ENCODE results near the gene PCBP1.
"Not testable (repeated sequence)": the region's sequence is repeated elsewhere in the genome, so short reads cannot be mapped to it uniquely, and the experiment has no call there.

The PCBP1 gene

DNA sequence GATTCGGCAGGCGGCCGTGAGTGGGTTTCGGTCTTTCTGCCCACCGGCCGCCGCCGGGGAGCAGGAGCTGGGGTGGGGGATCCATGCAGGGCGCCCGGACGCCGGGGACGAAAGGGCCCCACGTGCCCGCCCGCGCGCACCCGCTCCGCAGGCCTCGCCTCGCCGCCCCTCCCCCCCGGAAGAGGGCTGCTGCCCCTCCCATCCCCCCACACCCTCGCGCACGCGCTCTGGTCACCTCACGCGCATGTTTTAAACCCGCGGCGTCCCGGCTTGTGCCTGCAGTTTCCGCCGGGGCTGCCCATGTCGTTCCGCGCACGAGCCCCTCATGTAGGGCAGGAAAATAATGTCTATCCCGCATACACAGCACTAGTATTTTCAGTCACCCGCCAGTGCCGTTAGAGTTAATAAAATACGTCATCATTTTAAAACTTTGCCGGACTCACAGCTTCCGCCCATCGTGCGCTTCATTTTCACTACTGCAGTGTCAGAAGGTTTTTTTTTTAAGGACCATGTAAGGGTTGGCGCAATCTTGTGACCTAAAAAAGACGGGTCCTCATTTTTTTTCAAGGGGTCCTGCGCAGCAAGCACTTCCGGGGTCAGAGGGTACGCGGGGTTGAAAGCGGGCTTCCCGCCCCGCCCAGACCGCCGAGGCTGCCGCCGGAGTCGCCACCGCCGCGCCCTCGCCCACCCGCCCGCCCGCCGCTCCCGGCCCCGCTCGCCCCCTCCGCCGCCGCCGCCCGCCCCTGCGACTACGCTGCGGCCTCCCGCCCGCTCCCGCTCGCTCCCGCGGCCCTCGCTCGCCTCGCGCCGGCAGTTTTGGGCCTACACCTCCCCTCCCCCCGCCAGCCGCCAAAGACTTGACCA, at the start of gene PCBP1:
TSS of gene PCBP1 (plus strand) at position 640 of the 864 bp plus-strand sequence. CDS start 267 bp downstream, outside the sequence.
- DNase-seq (ENCODE audit: low spot score) = peak; percentile 98

GRCh38 chr2:70039366-70039765, 47.9 kb upstream of the PCBP1 start:
- DNase-seq (ENCODE audit: low spot score) = no peak

GRCh38 chr2:70041663-70042062, 45.6 kb upstream of the PCBP1 start:
- DNase-seq (ENCODE audit: low spot score) = no peak

DNA sequence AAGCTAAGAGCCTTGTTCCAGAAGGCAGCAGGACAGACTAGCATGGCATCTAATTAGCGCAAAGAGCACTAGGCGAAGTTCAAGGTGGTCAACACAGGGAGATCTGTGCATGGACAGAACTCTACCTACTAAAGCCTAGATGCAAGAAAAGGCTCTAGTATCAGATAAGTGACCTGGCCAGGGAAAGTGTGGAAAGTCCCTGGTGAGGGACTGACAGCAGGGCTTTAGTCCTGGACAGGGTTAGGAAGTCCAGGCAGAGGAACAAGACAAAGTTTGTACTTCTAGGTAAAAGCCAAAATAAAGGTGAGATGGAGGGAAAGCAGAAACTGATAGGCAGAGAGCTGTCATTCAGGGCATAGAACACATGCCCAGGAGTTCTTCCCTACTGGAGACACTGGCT, 45.0 kb upstream of the PCBP1 start:
- peak; percentile 0 for DNase-seq (ENCODE audit: low spot score)

DNA sequence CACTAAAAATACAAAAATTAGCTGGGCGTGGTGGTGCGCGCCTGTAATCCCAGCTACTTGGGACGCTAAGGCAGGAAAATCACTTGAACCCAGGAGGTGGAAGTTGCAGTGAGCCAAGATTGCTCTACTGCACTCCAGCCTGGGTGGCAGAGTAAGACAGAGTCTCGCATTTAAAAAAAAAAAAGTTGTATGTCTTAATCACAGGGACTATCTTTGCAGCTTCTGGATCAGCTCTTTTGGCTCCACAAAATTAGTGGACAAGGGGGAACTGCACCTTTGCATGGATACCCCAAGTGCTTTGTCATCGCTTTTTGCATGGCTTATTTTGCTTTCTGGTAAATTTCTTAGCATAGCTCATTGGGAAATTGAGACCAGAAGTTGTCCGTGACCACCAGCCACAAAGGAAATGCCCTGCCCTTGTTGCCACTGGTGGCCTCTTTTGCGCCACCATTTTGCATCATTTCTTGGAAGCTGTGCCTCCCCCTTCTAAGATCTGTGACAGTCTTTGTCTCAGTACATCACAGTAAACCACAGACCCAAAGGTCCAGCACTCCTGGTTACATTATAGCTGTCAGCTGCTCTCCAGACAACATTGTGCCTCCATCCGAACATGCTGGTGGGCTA, 43.9 kb upstream of the PCBP1 start:
- no peak for DNase-seq (ENCODE audit: low spot score)

- no peak for DNase-seq (ENCODE audit: low spot score)
Measured at GRCh38 chr2:70044290-70045040, 42.8 kb upstream of the PCBP1 start.

DNA sequence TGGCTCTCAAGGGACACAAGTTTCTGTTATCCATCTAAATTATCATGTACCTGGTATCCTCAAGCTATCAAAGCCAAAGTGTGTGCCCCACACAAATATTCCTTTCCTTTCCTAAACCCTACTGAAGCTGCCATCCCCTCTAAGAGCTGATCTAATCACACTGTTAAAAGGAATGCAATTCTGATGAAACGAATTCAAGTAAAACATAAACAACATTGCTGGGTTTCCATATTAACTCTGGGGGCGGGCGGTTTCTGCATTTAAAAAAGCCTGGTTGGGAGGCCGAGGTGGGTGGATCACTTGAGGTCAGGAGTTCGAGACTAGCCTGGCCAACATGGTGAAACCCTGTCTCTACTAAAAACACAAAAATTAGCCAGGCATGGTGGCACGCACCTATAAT, 41.9 kb upstream of the PCBP1 start:
- no peak for DNase-seq (ENCODE audit: low spot score)

- DNase-seq (ENCODE audit: low spot score) = no peak
Measured at GRCh38 chr2:70045932-70046331, 41.3 kb upstream of the PCBP1 start.

DNA sequence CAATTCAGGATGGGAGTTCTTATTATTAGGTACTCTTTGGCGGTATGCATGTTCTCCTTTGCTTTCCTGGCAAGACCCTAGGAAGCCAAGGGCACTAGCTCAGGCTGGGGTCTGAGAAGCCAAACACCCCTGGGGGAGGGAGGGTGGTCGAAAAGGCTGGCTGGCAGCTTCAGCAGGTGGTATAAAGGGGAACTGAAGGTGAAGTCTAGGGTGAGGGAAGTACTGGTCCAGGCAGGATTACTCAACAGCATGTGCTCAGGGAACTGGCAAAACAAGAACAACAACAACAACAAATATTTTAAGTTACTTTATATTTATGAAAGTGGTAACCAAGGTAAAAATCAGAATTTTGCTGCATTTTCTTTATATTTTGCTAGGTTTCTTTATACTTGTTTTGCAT, 40.7 kb upstream of the PCBP1 start:
- no peak for DNase-seq (ENCODE audit: low spot score)

- no peak for DNase-seq (ENCODE audit: low spot score)
Measured at GRCh38 chr2:70047451-70047850, 39.8 kb upstream of the PCBP1 start.

GRCh38 chr2:70049255-70049654, 38.0 kb upstream of the PCBP1 start:
- no peak for DNase-seq (ENCODE audit: low spot score)

DNA sequence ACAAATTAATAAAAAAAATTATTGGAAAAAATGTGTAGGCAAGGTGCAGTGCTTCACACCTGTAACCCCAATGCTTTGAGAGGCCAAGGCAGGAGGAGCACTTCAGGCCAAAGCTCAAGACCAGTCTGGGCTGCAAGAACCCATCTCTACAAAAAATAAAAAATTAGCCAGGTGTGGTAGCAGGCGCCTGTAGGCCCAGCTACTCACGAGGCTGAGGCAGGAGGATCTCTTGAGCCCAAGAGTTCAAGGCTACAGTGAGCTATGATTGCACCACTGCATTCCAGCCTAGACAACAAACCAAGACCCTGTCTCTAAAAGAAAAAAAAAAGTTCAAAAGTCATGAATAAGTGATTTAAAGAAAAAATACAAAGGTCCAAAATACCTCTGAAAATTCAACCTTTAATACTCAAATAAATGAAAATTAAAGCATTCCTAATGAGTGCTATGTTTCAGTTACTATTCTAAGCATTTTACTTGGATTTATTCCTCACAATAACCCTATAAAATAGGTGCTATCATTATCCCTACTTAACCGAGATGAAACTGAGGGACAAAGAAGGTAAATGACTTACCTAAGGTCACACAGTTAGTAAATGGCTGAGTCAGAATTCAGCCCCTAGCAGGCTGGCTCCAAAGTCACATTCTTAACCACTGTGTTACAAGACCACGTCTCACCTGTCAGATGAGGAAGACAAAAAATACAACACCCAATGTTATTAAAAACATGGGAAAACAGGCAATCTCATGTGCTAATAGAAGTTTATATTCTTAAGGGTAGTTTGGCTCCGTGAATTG, 36.4 kb upstream of the PCBP1 start:
- no peak for DNase-seq (ENCODE audit: low spot score)

DNA sequence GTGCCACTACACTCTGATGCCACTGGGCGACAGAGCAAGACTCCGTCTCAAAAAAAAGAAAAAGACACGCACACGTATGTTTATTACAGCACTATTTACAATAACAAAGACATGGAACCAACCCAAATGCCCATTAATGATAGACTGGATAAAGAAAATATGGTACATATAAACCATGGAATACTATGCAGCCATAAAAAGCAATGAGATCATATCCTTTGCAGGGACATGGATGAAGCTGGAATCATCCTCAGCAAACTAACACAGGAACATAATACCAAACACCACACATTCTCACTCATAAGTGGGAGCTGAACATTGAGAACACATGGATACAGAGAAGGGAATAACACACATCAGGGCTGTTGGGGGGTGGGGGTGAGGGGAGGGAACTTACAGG, 32.0 kb upstream of the PCBP1 start:
- not testable (repeated sequence) for DNase-seq (ENCODE audit: low spot score)

DNA sequence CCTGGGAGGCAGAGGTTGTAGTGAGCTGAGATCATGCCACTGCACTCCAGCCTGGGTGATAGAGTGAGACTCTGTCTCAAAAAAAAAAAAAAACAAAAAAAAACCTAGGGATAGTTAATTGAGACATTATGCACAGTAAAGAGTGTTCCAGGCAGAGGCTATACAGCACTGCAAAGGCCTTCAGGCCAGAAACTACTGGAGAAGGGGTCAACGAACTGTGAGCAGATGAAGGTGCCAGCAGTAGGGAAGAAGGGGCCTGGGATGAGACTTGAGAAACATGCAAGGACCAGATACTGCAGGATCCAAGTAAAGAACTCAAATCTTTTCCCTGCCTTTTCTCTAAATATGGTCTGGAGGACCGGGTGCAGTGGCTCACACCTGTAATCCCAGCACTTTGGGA, 26.0 kb upstream of the PCBP1 start:
- no peak for DNase-seq (ENCODE audit: low spot score)

DNA sequence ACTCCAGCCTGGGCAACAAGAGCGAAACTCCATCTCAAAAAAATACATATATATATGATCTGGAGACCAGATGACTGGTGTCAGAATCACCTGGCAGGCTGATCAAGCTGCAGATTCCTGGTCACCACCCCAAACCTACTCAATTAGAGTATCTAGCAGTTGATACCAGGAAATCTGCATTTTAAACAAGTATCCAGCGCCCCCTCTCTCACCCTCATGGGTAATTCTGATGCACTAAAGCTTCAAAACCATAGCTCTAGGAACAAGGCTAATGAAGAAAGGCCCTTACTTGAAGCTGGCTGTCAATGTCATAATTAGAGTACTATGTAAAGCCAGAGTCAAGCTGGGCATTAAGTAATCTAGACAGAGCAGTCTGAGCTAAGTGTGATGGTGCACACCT, 25.0 kb upstream of the PCBP1 start:
- no peak for DNase-seq (ENCODE audit: low spot score)

DNA sequence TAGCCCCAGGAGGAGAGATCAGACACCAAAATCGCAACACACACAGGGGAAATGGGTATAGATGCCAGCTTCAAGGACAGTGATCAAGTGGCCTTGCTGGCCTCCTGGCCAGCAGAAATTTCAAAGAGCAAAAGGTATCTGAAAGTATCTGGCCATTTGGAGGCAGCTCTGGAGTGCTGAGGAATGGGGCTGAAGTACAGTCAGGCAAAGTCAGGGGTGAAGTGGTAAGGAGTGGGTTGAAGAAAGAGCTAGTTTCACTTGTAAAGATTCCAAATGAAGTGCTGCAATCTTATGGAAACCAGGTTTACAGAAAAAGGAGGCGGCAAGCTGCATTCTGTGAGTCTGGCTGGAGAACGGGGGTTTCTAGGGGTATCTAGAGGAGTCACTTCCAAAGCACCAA, 19.2 kb upstream of the PCBP1 start:
- no peak for DNase-seq (ENCODE audit: low spot score)

GRCh38 chr2:70069049-70069448, 18.2 kb upstream of the PCBP1 start:
- DNase-seq (ENCODE audit: low spot score) = no peak

GRCh38 chr2:70070542-70071268, 16.6 kb upstream of the PCBP1 start:
- DNase-seq (ENCODE audit: low spot score) = peak; percentile 88

GRCh38 chr2:70073493-70073892, 13.8 kb upstream of the PCBP1 start:
- DNase-seq (ENCODE audit: low spot score) = no peak

- no peak for DNase-seq (ENCODE audit: low spot score)
Measured at GRCh38 chr2:70078384-70078783, 8.9 kb upstream of the PCBP1 start.

- no peak for DNase-seq (ENCODE audit: low spot score)
Measured at GRCh38 chr2:70080610-70081200, 6.6 kb upstream of the PCBP1 start.

Measured in AG08396 (cell line).